GM23248 (cell line): ENCODE data around the gene USP32. TPM values are rescaled to one million over a fixed set of nuclear protein-coding genes. Genes with fewer than 3 reads are reported as not detected.

Source experiments
- DNase-seq: peaks from one replicate; pipeline ENCODE4 v3.0.0-alpha.2; 2015
- H2AFZ ChIP-seq: fragments of 200-600 bp; sonication (generic); 2 replicates; pipeline ENCODE4 v1.6.1; 2016; ENCODE audit warnings: antibody characterized with exemption
- H3F3A ChIP-seq: fragments of 200-600 bp; sonication (generic); 2 replicates; pipeline ENCODE4 v1.6.1; 2016; ENCODE audit warnings: mild to moderate bottlenecking, antibody characterized with exemption, mixed run types; ENCODE audit not compliant: insufficient read depth
- H3K27ac ChIP-seq: fragments of 200-600 bp; sonication (generic); 2 replicates; pipeline ENCODE4 v1.5.1; 2016; ENCODE audit warnings: mild to moderate bottlenecking
- H3K27me3 ChIP-seq: fragments of 200-600 bp; sonication (generic); replicated peaks from 2 replicates; pipeline ENCODE4 v1.6.1; 2016; ENCODE audit warnings: mild to moderate bottlenecking; ENCODE audit not compliant: insufficient read depth
- H3K36me3 ChIP-seq: fragments of 200-600 bp; sonication (generic); 2 replicates; pipeline ENCODE4 v1.6.1; 2016; ENCODE audit warnings: low read depth, mild to moderate bottlenecking
- H3K4me1 ChIP-seq: fragments of 200-600 bp; sonication (generic); 2 replicates; pipeline ENCODE4 v1.6.1; 2016; ENCODE audit warnings: mild to moderate bottlenecking; ENCODE audit not compliant: insufficient read depth
- H3K4me2 ChIP-seq: fragments of 200-600 bp; sonication (generic); one replicate; pipeline ENCODE4 v1.6.1; 2016; ENCODE audit warnings: mild to moderate bottlenecking; ENCODE audit not compliant: unreplicated experiment
- H3K4me3 ChIP-seq: fragments of 200-600 bp; sonication (generic); 2 replicates; pipeline ENCODE4 v1.5.1; 2016; ENCODE audit warnings: mild to moderate bottlenecking
- H3K79me2 ChIP-seq: fragments of 200-600 bp; sonication (generic); 2 replicates; pipeline ENCODE4 v1.6.1; 2016; ENCODE audit warnings: mild to moderate bottlenecking; ENCODE audit not compliant: insufficient read depth
- H3K9ac ChIP-seq: fragments of 200-600 bp; sonication (generic); 2 replicates; pipeline ENCODE4 v1.6.1; 2016; ENCODE audit warnings: mild to moderate bottlenecking
- H3K9me2 ChIP-seq: fragments of 200-600 bp; sonication (generic); 2 replicates; pipeline ENCODE4 v1.6.1; 2016; ENCODE audit warnings: mixed run types, mild to moderate bottlenecking, moderate library complexity; ENCODE audit not compliant: insufficient read depth
- H3K9me3 ChIP-seq: fragments of 200-600 bp; sonication (generic); one replicate; pipeline ENCODE4 v1.6.1; 2017; ENCODE audit warnings: low read depth
- H4K20me1 ChIP-seq: fragments of 200-600 bp; sonication (generic); 2 replicates; pipeline ENCODE4 v1.6.0; 2016; ENCODE audit not compliant: insufficient read depth
- EZH2 ChIP-seq: fragments of 200-600 bp; sonication (generic); IDR thresholded peaks from 2 replicates; pipeline ENCODE4 v1.6.1; 2018; ENCODE audit warnings: antibody characterized with exemption, mild to moderate bottlenecking; ENCODE audit not compliant: insufficient read depth, poor library complexity, severe bottlenecking
- EZH2phosphoT487 ChIP-seq: fragments of 200-600 bp; sonication (generic); IDR thresholded peaks from 2 replicates; pipeline ENCODE4 v1.6.1; 2018; ENCODE audit warnings: antibody characterized with exemption, moderate library complexity, mild to moderate bottlenecking, low read depth; ENCODE audit not compliant: insufficient read depth
- WGBS, 2 experiments: methylation state at CpG; one replicate each; pipeline ENCODE4 v1.1.6; 2015 to 2017; ENCODE audit warnings: low lambda C conversion rate in 2 of 2, low coverage in 1 of 2; ENCODE audit errors: missing lambda C conversion rate in 2 of 2; 5-methylcytosine and 5-hydroxymethylcytosine counted together
- in situ Hi-C: fragments of 300-500 bp; cut with MboI; formaldehyde crosslinking; loops from 2 replicates; pipeline ENCODE4 v1.15.0; 2020
- polyA plus RNA-seq: library from polyadenylated mRNA; unstranded; fragments of >200 nt; fragmentation: Nextera tagmentation; extraction: Ambion mirVana; gene quantifications from 2 replicates; pipeline ENCODE4 v1.2.1, GENCODE V29; 2016
- total RNA-seq: library from RNA; depleted of rRNA; stranded (reverse); fragments of >200 nt; shearing (Covaris generic); gene quantifications from 2 replicates; pipeline ENCODE4 v1.2.3, GENCODE V29; 2014

Gene USP32
- total and polyA plus RNA-seq, 2 experiments from 2014 or later = 14.0 to 33.9 TPM

GRCh38 chr17:60138769-60139437, 253.0 kb downstream of the USP32 start:
- in situ Hi-C loops = no loop called here

GRCh38 chr17:60137731-60138130, 254.2 kb downstream of the USP32 start:
- Histone ChIP-seq H3K27ac (no peak overlapping the region), H3K4me1 (peaks cover 8% of the 10 kb centered on the region), H3K9me2 (no peaks in the 10 kb centered on the region), H3K79me2 (no peaks in the 10 kb centered on the region), H3K36me3 (no peaks in the 10 kb centered on the region), H3K4me2 (no peak overlapping the region), H3F3A (peaks cover 4% of the 10 kb centered on the region; the same call in 1 of the 2 replicates), H3K9me3 (no peaks in the 10 kb centered on the region), H3K4me3 (no peak overlapping the region), H3K9ac (no peak overlapping the region), H3K27me3 (peaks cover 22% of the 10 kb centered on the region), H4K20me1 (no peaks in the 10 kb centered on the region), H2AFZ (no peak overlapping the region)
- in situ Hi-C loops = no loop called here
- WGBS, 2 experiments = 8 to 18% methylated on average over 1 of the region's 1 CpG
- TF ChIP-seq EZH2phosphoT487 = no peak
- no peak for DNase-seq

More at GRCh38 chr17:60138769-60139437, 253.0 kb downstream of the USP32 start:
- Histone ChIP-seq H3K9me2 (no peaks in the 10 kb centered on the region), H3K4me3 (no peak overlapping the region), H3K27ac (no peak overlapping the region), H3K27me3 (peaks cover 22% of the 10 kb centered on the region), H3K4me2 (no peak overlapping the region), H3F3A (peaks cover 9% of the 10 kb centered on the region; the same call in 1 of the 2 replicates), H3K9me3 (no peaks in the 10 kb centered on the region), H4K20me1 (no peaks in the 10 kb centered on the region), H2AFZ (no peak overlapping the region), H3K9ac (no peak overlapping the region), H3K4me1 (peaks cover 14% of the 10 kb centered on the region), H3K36me3 (no peaks in the 10 kb centered on the region), H3K79me2 (no peaks in the 10 kb centered on the region)
- 9 to 11% methylated on average over 46 to 48 of the region's 48 CpGs for WGBS, 2 experiments
- TF ChIP-seq EZH2 (no peak), EZH2phosphoT487 (no peak)
- no peak for DNase-seq

- no peak overlapping the region for H3K27ac ChIP-seq
- no peaks in the 10 kb centered on the region for H3K9me3 ChIP-seq
- no peak overlapping the region for H3K9ac ChIP-seq
- no peaks in the 10 kb centered on the region for H3K9me2 ChIP-seq
- peak overlapping the region; percentile 87 for H3K4me3 ChIP-seq
- no peaks in the 10 kb centered on the region for H3K79me2 ChIP-seq
- WGBS, 2 experiments = 79% methylated on average over 13 of the region's 13 CpGs
- no peak for DNase-seq
- TF ChIP-seq EZH2phosphoT487 (no peak), EZH2 (no peak)
- H3F3A ChIP-seq = no peaks in the 10 kb centered on the region
- in situ Hi-C loops = no loop called here
- no peaks in the 10 kb centered on the region for H3K4me1 ChIP-seq
- peaks cover 22% of the 10 kb centered on the region for H3K27me3 ChIP-seq
- peak overlapping the region; percentile 91 for H2AFZ ChIP-seq
- no peaks in the 10 kb centered on the region for H3K36me3 ChIP-seq
- no peaks in the 10 kb centered on the region for H4K20me1 ChIP-seq
- H3K4me2 ChIP-seq = peak overlapping the region; percentile 94
Measured at GRCh38 chr17:60135951-60136666, 255.8 kb downstream of the USP32 start.

GRCh38 chr17:60135151-60135950, 256.6 kb downstream of the USP32 start:
- TF ChIP-seq EZH2 (no peak), EZH2phosphoT487 (no peak)
- peak overlapping the region; percentile 86 for H3K9ac ChIP-seq
- H3K9me3 ChIP-seq = no peaks in the 10 kb centered on the region
- H3K79me2 ChIP-seq = no peaks in the 10 kb centered on the region
- H3K9me2 ChIP-seq = no peaks in the 10 kb centered on the region
- H3F3A ChIP-seq = no peaks in the 10 kb centered on the region
- H3K4me3 ChIP-seq = peak overlapping the region; percentile 87
- 4% methylated on average over 53 to 54 of the region's 54 CpGs for WGBS, 2 experiments
- DNase-seq = peak; percentile 93
- H3K36me3 ChIP-seq = no peaks in the 10 kb centered on the region
- H3K27ac ChIP-seq = peak overlapping the region; percentile 86
- peak overlapping the region; percentile 91 for H2AFZ ChIP-seq
- H4K20me1 ChIP-seq = no peaks in the 10 kb centered on the region
- peak overlapping the region; percentile 94 for H3K4me2 ChIP-seq
- in situ Hi-C loops = no loop called here
- peaks cover 15% of the 10 kb centered on the region for H3K27me3 ChIP-seq
- H3K4me1 ChIP-seq = no peaks in the 10 kb centered on the region
